Activated CD4-positive, alpha-beta T cell treated with anti-CD3 and anti-CD28 coated beads, Interleukin-2, amount 50 U/mL, for 1 hour (primary cell): Measurements from ENCODE around the gene ENOPH1.
A peak's percentile ranks its signal among the peaks of the same experiment; 100 is the strongest.
"Not testable (repeated sequence)": the region's sequence is repeated elsewhere in the genome, so short reads cannot be mapped to it uniquely, and the experiment has no call there.

Source experiments
- DNase-seq: peaks from one replicate; pipeline ENCODE4 v3.0.0-alpha.2; 2020

The ENOPH1 gene

DNA sequence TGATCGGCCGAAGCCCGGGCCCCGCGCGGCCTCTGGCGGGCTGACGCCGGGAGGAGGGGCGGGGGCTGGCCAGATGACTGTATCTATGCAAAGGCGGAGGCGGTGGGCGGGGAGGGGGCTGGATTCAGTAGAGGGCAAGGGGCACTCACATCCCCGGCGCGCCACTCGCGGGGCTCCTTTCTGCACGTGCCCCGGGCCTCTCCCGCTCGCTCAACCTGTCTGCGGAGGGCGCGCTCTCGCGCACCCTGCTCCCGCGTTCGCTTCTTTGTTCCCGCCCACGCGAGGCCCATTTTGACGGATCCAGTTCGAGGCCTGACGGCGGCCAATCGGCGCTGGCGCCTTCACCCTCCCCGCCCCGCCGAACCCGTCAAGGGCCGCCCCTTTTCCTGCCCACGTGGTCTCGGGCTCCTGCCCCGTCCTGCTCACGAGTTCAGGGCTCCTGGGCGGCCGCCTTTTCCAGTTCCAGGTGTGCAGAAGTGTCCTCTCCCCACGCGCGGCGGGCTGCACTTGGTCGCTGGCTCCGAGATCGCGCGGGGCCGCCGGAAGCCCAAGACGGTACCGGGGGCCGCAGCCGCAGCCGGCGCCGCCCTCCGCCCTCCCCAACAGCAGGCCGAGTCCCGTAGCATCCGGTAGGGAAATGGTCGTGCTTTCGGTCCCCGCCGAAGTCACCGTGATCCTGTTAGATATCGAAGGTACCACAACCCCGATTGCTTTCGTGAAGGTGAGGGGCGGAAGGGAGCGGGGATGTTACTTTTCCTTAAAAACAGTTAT lies at the start of gene ENOPH1, which contains the start of gene HNRNPDL:
TSS of gene ENOPH1 (plus strand) at position 398 of the 771 bp plus-strand sequence. CDS start at position 638, 240 bp downstream.
TSS of gene HNRNPDL (minus strand) at position 270 of the 771 bp plus-strand sequence. CDS start 772 bp downstream, outside the sequence.
- DNase-seq = peak; percentile 96

DNA sequence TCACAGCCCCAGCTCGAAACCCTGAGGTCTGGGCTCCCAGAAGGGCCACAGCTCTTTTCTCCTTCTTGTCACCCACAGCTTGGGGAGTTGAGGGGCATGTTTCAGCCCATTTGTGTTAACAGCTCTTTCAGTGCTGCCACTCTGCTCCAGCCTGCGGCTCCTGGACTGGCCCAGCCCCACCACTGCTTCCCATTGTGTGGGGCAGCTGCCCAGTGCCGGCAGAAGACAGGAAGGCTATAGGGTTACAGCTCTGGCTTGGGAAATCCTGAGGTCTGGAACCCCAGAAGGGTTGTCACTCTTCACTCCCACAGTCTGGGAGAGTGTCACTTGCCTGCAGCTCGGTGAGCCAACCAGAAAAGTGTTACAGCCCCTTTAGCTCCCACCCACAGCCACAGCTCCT lies 49.6 kb upstream of the ENOPH1 start:
- no peak for DNase-seq

DNA sequence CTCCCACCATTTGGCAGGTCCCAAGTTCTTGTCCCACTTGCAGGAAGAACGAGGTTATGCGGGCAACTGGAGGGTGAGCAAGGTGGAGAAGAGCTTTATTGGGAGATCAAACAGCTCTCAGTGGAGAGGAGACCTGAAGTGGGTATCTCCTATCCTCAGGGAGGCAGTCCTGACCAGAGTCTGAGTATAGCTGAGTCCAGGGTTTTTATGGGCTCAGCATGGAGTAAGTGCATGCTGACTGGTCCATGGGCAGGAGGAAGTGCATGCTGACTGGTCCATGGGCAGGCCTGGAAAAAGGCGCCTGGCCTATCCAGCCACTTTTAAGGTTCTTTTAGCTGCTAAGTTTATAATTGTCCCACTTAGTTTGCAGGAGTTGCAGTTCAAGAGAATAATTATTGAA lies 49.2 kb upstream of the ENOPH1 start:
- no peak for DNase-seq

DNA sequence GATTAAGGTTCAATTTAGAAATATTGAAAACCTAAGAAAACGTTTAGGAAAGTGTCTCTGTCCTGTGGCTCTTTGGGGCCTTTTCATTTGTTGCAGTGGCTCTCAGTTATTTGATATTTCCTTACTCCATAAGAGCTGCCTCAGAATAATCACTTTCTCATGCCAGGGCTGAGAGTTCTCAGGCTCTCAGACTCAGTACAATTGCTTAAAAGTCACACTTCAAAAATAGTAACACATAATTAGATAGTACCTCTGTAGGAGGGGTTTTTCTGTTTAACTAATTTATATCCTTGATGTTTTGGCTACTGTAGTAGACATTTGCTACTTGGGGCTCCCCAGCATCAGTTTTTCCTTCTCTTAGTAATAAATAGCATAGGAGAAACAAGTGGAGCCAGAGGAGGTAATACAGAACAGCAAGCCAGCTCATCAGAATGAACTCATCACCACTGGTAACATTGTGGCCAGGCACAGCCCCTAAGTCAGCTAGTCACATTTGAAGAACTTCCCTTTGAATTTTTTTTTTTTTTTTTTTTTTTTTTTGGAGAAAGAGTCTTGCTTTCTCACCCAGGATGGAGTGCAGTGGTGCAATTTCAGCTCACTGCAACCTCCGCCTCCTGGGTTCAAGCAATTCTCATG lies 48.6 kb upstream of the ENOPH1 start:
- no peak for DNase-seq

DNA sequence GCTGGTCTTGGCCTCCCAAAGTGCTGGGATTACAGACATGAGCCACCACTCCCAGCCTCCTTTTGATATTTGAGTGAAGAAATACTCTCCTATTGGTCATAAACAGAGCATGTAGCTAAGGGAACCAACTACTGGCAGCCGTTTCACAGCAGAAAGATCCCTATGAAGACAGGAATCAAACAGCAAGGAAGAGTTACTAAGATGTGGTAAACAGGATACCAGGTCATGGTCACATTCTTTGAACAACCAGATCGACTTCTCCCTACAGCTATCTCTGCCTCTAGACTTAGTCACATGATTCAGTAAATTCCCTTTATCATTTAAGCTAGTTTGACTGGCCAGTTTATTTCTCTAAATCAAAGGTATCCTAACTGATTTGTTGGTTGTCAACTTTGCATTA lies 47.6 kb upstream of the ENOPH1 start:
- no peak for DNase-seq

DNA sequence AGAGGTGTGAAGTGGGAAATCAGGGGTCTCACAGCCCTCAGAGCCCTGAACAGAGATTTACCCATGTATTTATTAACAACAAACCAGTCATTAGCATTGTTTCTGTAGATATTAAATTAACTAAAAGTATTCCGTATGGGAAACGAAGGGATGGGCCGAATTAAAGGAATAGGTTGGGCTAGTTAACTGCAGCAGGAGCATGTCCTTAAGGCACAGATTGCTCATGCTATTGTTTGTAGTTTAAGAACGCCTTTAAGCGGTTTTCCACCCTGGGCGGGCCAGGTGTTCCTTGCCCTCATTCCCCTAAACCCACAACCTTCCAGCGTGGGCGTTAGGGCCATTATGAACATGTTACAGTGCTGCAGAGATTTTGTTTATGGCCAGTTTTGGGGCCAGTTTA lies 44.1 kb upstream of the ENOPH1 start:
- not testable (repeated sequence) for DNase-seq

- DNase-seq = no peak
These were observed 42.0 kb upstream of the ENOPH1 start for GRCh38 chr4:82388405-82388804.

GRCh38 chr4:82390061-82390460 lies 40.3 kb upstream of the ENOPH1 start:
- not testable (repeated sequence) for DNase-seq

DNA sequence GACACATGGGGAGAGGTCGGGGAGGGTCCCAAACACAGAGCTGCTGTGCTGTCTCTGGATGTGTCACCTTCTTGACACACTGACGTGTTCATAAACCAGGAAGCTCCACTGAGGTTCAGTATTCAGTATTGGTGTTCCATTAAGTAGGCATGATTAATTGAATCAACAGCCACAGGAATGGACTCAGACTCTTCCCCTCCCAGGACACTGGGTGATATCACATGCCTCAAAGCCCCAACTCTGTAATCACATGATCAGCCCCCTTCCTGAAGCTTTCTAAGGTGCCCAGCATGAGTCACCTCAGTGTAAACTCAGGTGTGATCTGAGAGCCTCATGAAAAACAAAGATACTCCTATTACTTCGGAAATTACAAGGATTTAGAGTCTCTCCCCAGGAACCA lies 35.5 kb upstream of the ENOPH1 start:
- no peak for DNase-seq

GRCh38 chr4:82397527-82397926 lies 32.9 kb upstream of the ENOPH1 start:
- DNase-seq = no peak

DNA sequence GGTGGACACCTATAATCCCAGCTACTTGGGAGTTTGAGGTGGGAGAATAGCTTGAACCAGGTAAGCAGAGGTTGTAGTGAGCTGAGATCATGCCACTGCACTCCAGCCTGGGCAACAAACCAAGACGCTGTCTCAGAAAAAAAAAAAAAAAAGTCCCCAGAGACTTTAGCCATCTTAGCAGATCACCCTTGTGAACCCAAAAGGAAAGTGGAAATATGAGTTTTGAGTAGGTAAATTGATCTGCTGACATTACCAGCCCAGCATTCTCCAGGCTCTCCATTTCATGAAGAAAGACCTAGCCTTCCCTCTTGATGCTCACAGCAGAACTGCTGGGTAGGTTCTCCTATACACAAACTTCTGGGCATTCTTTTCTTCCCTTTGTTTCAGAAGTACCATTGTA lies 32.1 kb upstream of the ENOPH1 start:
- DNase-seq = no peak

- DNase-seq = no peak
These were observed 28.8 kb upstream of the ENOPH1 start for GRCh38 chr4:82401600-82401999.

DNA sequence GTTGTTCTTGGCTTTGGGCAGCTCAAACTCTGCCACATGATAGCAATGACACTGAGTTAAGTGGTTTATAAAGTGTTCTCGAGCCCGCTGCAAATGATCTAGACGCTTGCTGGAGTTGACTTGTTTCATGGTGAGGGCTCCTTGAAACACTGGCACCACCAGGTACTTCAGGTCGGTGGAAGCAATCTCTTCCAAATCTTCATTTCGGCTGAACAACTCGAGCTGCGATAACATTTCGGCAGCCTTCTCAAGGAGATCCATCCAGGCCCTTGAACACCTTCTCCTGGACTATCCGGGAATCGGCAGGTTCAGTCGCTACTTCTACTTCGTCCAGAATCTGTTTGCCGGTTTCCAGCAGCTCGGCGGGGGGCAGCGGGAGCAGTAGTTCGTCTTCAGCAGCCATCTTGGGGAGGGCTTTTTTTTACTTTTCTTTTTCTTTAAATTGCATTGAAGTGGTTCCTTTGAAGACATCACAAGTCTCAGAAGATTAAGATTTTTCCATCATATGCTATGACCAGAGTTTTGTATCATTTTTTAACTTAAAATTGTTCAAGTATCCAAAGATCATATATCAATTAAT lies 28.1 kb upstream of the ENOPH1 start:
- DNase-seq = no peak

- DNase-seq = no peak
These were observed 26.7 kb upstream of the ENOPH1 start for GRCh38 chr4:82403725-82404124.

GRCh38 chr4:82415061-82415460 lies 15.3 kb upstream of the ENOPH1 start:
- not testable (repeated sequence) for DNase-seq

- DNase-seq = no peak
These were observed 14.4 kb upstream of the ENOPH1 start for GRCh38 chr4:82415922-82416365.

DNA sequence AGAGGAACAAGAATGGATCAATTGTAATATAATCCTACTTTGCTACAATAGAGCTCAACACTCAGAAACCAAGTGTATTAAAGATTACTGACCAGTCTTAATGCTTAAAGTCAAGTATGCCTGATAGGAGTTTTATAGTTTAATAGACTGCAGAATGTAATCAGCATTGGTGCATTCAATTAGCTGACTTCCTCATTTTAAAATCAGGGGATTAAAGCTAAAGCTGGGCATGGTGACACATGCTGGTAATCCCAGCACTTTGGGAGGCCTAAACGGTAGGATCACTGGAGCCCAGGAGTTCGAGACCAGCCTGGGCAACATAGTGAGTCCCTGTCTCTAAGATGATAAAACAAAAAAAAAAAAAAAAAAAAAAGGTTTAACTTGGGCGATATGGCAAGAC lies 10.9 kb upstream of the ENOPH1 start:
- DNase-seq = no peak

GRCh38 chr4:82421796-82422560 lies 8.4 kb upstream of the ENOPH1 start:
- DNase-seq = no peak

DNA sequence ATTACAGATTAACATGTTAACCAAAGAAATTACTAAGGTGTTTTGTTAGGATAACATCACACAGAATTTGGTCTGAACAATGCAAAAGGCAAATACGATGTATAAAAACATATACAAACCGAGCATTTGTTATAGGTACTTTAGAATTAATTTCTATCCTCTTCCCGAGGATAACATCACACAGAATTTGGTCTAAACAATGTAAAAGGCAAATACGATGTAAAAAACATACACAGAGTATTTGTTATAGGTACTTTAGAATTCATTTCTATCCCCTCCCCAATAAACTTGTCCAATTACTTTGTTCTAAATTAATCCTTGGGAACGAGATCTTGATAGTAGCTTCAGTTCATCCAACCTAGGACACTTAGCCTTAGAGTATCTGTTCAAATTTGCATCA lies 7.8 kb upstream of the ENOPH1 start:
- DNase-seq = no peak

- no peak for DNase-seq
These were observed 6.9 kb upstream of the ENOPH1 start for GRCh38 chr4:82423245-82424054.

DNA sequence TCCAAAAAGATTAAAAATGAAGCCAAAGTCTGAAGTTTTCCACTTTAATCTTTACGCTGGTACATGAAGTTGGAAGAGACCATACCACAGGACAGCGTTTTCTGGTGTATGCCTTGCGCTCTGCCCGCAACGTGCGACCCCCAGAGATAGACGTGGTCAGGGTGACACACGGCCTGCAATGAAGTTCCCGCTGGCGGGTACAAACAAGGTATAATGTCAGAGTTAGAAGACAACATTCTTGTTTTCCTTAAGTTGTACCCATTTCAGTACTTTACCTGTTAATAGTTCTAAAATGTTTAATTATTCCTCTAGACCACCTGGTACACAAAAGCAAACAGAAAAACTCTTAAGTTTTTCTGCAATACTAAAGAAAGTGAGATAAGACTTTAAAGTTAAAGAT lies 4.9 kb upstream of the ENOPH1 start:
- DNase-seq = no peak

GRCh38 chr4:82428526-82428968 lies 1.8 kb upstream of the ENOPH1 start:
- DNase-seq = no peak
